IMR-90 (cell line): ENCODE measurements around the gene SV2A. TPM values are rescaled to one million over a fixed set of nuclear protein-coding genes. Genes with fewer than 3 reads are reported as not detected.

Experiments used
- ATAC-seq: fragments of 200-7000 bp; cut with Tn5 transposase; 2 replicates; pipeline ENCODE4 v1.9.1; 2020; ENCODE audit warnings: low read depth, mild to moderate bottlenecking, moderate library complexity
- BruUV-seq: library from RNA; stranded (reverse); fragments of 400-500 nt; replicated peaks from 2 replicates; lab custom pipeline; 2021; lab: Mats Ljungman, UMichigan
- CTCF ChIA-PET: fragments of 300-600 bp; formaldehyde crosslinking; extraction: SDS; loops from one replicate; lab custom pipeline; 2021; ENCODE audit warnings: antibody characterized with exemption; lab: Yijun Ruan, JAX
- POLR2A ChIA-PET: fragments of 300-600 bp; sonication (Branson Sonifier 250); formaldehyde crosslinking; loops from one replicate; lab custom pipeline; 2022; ENCODE audit warnings: antibody characterized with exemption; ENCODE audit not compliant: unreplicated experiment; lab: Charles Lee
- DNase-seq: peaks from one replicate; pipeline ENCODE4 v3.0.0; 2013
- H2AFZ ChIP-seq: replicated peaks from 2 replicates; pipeline ENCODE3; 2013; ENCODE audit warnings: low read length, mild to moderate bottlenecking; ENCODE audit not compliant: poor library complexity
- H2AK5ac ChIP-seq: 2 replicates; pipeline ENCODE4 v1.6.1; 2013; ENCODE audit warnings: low read depth, low read length, inconsistent platforms
- H2AK9ac ChIP-seq: replicated peaks from 2 replicates; pipeline ENCODE3; 2013; ENCODE audit warnings: mild to moderate bottlenecking, low read depth, low read length, moderate library complexity; ENCODE audit not compliant: poor library complexity
- H2BK120ac ChIP-seq: 2 replicates; pipeline ENCODE4 v1.6.1; 2013; ENCODE audit warnings: low read depth, low read length, inconsistent platforms
- H2BK15ac ChIP-seq: 3 replicates; pipeline ENCODE4 v1.6.1; 2013; ENCODE audit warnings: low read depth, low read length, inconsistent platforms
- H2BK20ac ChIP-seq: 2 replicates; pipeline ENCODE4 v1.6.1; 2013; ENCODE audit warnings: low read depth, mild to moderate bottlenecking, inconsistent platforms, low read length, moderate library complexity
- H2BK5ac ChIP-seq: 2 replicates; pipeline ENCODE4 v1.6.1; 2013; ENCODE audit warnings: mild to moderate bottlenecking, low read depth, low read length, inconsistent platforms; ENCODE audit not compliant: poor library complexity, severe bottlenecking
- H3K14ac ChIP-seq: replicated peaks from 2 replicates; pipeline ENCODE4 v1.6.1; 2013; ENCODE audit warnings: low read depth, low read length, inconsistent platforms
- H3K18ac ChIP-seq: 2 replicates; pipeline ENCODE4 v1.6.1; 2013; ENCODE audit warnings: low read depth, low read length, control low read depth
- H3K23ac ChIP-seq: 2 replicates; pipeline ENCODE4 v1.6.1; 2013; ENCODE audit warnings: low read depth, low read length, inconsistent platforms
- H3K27ac ChIP-seq: 2 replicates; pipeline ENCODE4 v1.5.1; 2013; ENCODE audit warnings: mild to moderate bottlenecking, control low read depth, low read length; ENCODE audit not compliant: insufficient read depth
- H3K27me3 ChIP-seq: 2 replicates; pipeline ENCODE4 v1.6.1; 2013; ENCODE audit warnings: low read length; ENCODE audit not compliant: control insufficient read depth, insufficient read depth
- H3K36me3 ChIP-seq: 2 replicates; pipeline ENCODE4 v1.6.1; 2013; ENCODE audit warnings: low read length, mixed read lengths; ENCODE audit not compliant: control insufficient read depth, insufficient read depth
- H3K4ac ChIP-seq: 2 replicates; pipeline ENCODE4 v1.6.1; 2013; ENCODE audit warnings: low read depth, low read length, inconsistent platforms
- H3K4me1 ChIP-seq: 2 replicates; pipeline ENCODE4 v1.6.1; 2013; ENCODE audit warnings: low read length, mixed read lengths; ENCODE audit not compliant: control insufficient read depth, insufficient read depth
- H3K4me2 ChIP-seq: 2 replicates; pipeline ENCODE4 v1.6.1; 2013; ENCODE audit warnings: low read depth, mild to moderate bottlenecking, control low read depth, low read length, moderate library complexity
- H3K4me3 ChIP-seq: 2 replicates; pipeline ENCODE4 v1.5.1; 2013; ENCODE audit warnings: low read depth, mild to moderate bottlenecking, control low read depth, low read length, moderate library complexity; ENCODE audit not compliant: insufficient read depth
- H3K56ac ChIP-seq: 2 replicates; pipeline ENCODE4 v1.6.1; 2013; ENCODE audit warnings: low read length, inconsistent platforms; ENCODE audit not compliant: insufficient read depth; ENCODE audit errors: extremely low read depth
- H3K79me1 ChIP-seq, 2 experiments: 2 replicates each; pipeline ENCODE4 v1.6.1; 2013; ENCODE audit warnings: low read length in 2 of 2, inconsistent platforms in 1 of 2, low read depth in 1 of 2
- H3K9ac ChIP-seq: 2 replicates; pipeline ENCODE4 v1.6.1; 2013; ENCODE audit warnings: low read depth, low read length, control low read depth
- H3K9me1 ChIP-seq: 2 replicates; pipeline ENCODE4 v1.6.1; 2013; ENCODE audit warnings: low read length, inconsistent platforms; ENCODE audit not compliant: insufficient read depth
- H3K9me3 ChIP-seq: 2 replicates; pipeline ENCODE4 v1.6.1; 2013; ENCODE audit warnings: low read length; ENCODE audit not compliant: control insufficient read depth, insufficient read depth
- H4K20me1 ChIP-seq: 2 replicates; pipeline ENCODE4 v1.6.1; 2013; ENCODE audit warnings: low read length, inconsistent platforms; ENCODE audit not compliant: insufficient read depth
- H4K5ac ChIP-seq: 2 replicates; pipeline ENCODE4 v1.6.1; 2013; ENCODE audit warnings: mild to moderate bottlenecking, low read depth, low read length, control low read depth
- H4K8ac ChIP-seq, 2 experiments: 2 replicates each; pipeline ENCODE4 v1.6.1; 2013; ENCODE audit warnings: low read depth in 2 of 2, low read length in 2 of 2, control low read depth in 1 of 2, inconsistent platforms in 1 of 2
- H4K91ac ChIP-seq: 2 replicates; pipeline ENCODE4 v1.6.1; 2013; ENCODE audit warnings: low read depth, low read length, inconsistent platforms; ENCODE audit not compliant: insufficient read depth
- BHLHE40 ChIP-seq: fragments of 150-350 bp; IDR thresholded peaks from 2 replicates; pipeline ENCODE4 v1.6.1; 2016; ENCODE audit warnings: mild to moderate bottlenecking, low read depth, low read length
- CEBPB ChIP-seq: IDR thresholded peaks from 2 replicates; pipeline ENCODE4 v1.6.1; 2012; ENCODE audit warnings: low read depth, low read length, improper control_type of control experiment
- FOS ChIP-seq: fragments of 150-350 bp; IDR thresholded peaks from 2 replicates; pipeline ENCODE4 v1.6.1; 2016; ENCODE audit warnings: low read depth, low read length
- MAZ ChIP-seq: IDR thresholded peaks from 2 replicates; pipeline ENCODE4 v1.6.1; 2012; ENCODE audit warnings: low read depth, mild to moderate bottlenecking, low read length, improper control_type of control experiment, moderate library complexity, borderline replicate concordance
- MXI1 ChIP-seq: IDR thresholded peaks from 2 replicates; pipeline ENCODE4 v1.6.1; 2012; ENCODE audit warnings: low read depth, mild to moderate bottlenecking, low read length, moderate library complexity, borderline replicate concordance
- NFE2L2 ChIP-seq: fragments of 150-350 bp; IDR thresholded peaks from 2 replicates; pipeline ENCODE4 v1.6.1; 2016; ENCODE audit warnings: low read depth, mild to moderate bottlenecking, low read length
- POLR2A ChIP-seq: IDR thresholded peaks from 2 replicates; pipeline ENCODE4 v1.6.1; 2012; ENCODE audit warnings: mild to moderate bottlenecking, low read depth, low read length
- RAD21 ChIP-seq: IDR thresholded peaks from 2 replicates; pipeline ENCODE4 v1.6.1; 2012; ENCODE audit warnings: low read length, improper control_type of control experiment
- RFX5 ChIP-seq: IDR thresholded peaks from 2 replicates; pipeline ENCODE4 v1.8.0; 2012; ENCODE audit warnings: low read depth, mild to moderate bottlenecking, low read length, moderate library complexity
- SMC3 ChIP-seq: fragments of 150-350 bp; IDR thresholded peaks from 2 replicates; pipeline ENCODE4 v1.6.1; 2016; ENCODE audit warnings: low read depth, mild to moderate bottlenecking, antibody characterized with exemption, low read length, moderate library complexity
- WGBS, 2 experiments: methylation state at CpG; one replicate each; pipeline versions ENCODE4 v1.1.5 to v1.1.7; 2013; ENCODE audit warnings: missing lambda C conversion rate in 2 of 2; ENCODE audit not compliant: insufficient read length in 1 of 2; ENCODE audit errors: extremely low coverage in 2 of 2; 5-methylcytosine and 5-hydroxymethylcytosine counted together
- dilution Hi-C: fragments of 300-500 bp; cut with HindIII; formaldehyde crosslinking; loops from one replicate; pipeline ENCODE4 v1.14.3; 2018; ENCODE audit warnings: low sequenced_read_pairs; ENCODE audit not compliant: unreplicated experiment
- in situ Hi-C: fragments of 300-500 bp; cut with MboI; formaldehyde crosslinking; loops from 3 replicates; pipeline ENCODE4 v1.14.3; 2019; ENCODE audit warnings: low sequenced_read_pairs, inconsistent platforms, mixed read lengths
- intact Hi-C: fragments of 100-400 bp; cut with micrococcal nuclease; formaldehyde crosslinking; loops from 2 replicates; pipeline ENCODE4 v1.10.0; 2022
- polyA plus RNA-seq, 3 experiments: library from polyadenylated mRNA; depleted of rRNA; stranded (reverse); fragments of >200 nt; gene quantifications; 2 replicates each; pipeline ENCODE4 v1.2.3, GENCODE V29; 2012; ENCODE audit warnings: low replicate concordance in 1 of 3
- total RNA-seq: library from RNA; depleted of rRNA; stranded (reverse); fragments of >200 nt; gene quantifications from 2 replicates; pipeline ENCODE4 v1.2.3, GENCODE V29; 2012
- TF ChIP-seq, protein P1 (sequence below): fragments of 150-350 bp; IDR thresholded peaks from 2 replicates; pipeline ENCODE4 v1.6.1; 2016; ENCODE audit warnings: low read depth, mild to moderate bottlenecking, low read length, moderate library complexity, borderline replicate concordance
- TF ChIP-seq, protein P2 (sequence below): conservative IDR thresholded peaks from 2 replicates; pipeline ENCODE4 v1.5.1; 2012; ENCODE audit warnings: mild to moderate bottlenecking, low read depth, low read length, improper control_type of control experiment
- TF ChIP-seq, protein P3 (sequence below): fragments of 150-350 bp; IDR thresholded peaks from 2 replicates; pipeline ENCODE4 v1.6.1; 2017; ENCODE audit warnings: mild to moderate bottlenecking, antibody characterized with exemption, low read length, low read depth

The SV2A gene
- total and polyA plus RNA-seq, 2 of the 4 experiments (the other 2 are of a cell fraction) = 15.4 to 19.6 TPM

DNA sequence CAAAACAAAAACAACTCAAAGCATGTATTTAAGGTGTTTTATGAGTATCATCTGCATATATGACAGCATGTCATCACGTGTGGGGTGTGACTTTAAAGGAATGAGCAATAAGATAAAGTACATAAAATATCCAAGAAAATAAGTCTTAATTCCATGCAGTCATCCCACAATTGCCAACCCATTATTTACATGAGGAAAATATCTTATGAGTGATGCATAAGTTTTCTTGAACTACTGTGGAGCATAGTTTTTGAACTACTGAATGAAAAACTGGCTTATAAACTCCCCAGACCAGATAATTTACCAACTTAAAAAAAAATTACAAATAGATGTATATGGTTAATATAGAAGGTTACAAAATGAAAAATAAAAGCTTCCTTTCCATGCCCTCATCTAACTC is 48.8 kb upstream of the SV2A start:
- no peak overlapping the region for H3K4me2 ChIP-seq
- H3K9ac ChIP-seq = no peak overlapping the region
- peak overlapping the region; percentile 4; the same call in 1 of the 2 replicates for H3K23ac ChIP-seq
- POLR2A ChIA-PET = no interaction called here
- H3K56ac ChIP-seq = no peak overlapping the region
- H2BK20ac ChIP-seq = no peak overlapping the region
- H4K20me1 ChIP-seq = no peaks in the 10 kb centered on the region; the same call in 1 of the 2 replicates
- CTCF ChIA-PET = interaction anchor here (1.4 kb wide), 1 partner anchor 203 kb away, joined by 4 read pairs; no protein-coding TSS in a partner anchor
- H3K79me1 ChIP-seq = peaks cover 12 to 39% of the 10 kb centered on the region in 2 experiments; a peak in 3 of 4 replicates
- no peak overlapping the region for H2BK120ac ChIP-seq
- TF ChIP-seq, protein P1, sequence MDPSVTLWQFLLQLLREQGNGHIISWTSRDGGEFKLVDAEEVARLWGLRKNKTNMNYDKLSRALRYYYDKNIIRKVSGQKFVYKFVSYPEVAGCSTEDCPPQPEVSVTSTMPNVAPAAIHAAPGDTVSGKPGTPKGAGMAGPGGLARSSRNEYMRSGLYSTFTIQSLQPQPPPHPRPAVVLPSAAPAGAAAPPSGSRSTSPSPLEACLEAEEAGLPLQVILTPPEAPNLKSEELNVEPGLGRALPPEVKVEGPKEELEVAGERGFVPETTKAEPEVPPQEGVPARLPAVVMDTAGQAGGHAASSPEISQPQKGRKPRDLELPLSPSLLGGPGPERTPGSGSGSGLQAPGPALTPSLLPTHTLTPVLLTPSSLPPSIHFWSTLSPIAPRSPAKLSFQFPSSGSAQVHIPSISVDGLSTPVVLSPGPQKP = no peak
- TF ChIP-seq BHLHE40 (peak; percentile 76), MAZ (no peak), RFX5 (no peak), MXI1 (no peak), POLR2A (no peak), FOS (no peak), SMC3 (no peak), CEBPB (no peak), RAD21 (no peak), NFE2L2 (no peak)
- TF ChIP-seq, protein P2, sequence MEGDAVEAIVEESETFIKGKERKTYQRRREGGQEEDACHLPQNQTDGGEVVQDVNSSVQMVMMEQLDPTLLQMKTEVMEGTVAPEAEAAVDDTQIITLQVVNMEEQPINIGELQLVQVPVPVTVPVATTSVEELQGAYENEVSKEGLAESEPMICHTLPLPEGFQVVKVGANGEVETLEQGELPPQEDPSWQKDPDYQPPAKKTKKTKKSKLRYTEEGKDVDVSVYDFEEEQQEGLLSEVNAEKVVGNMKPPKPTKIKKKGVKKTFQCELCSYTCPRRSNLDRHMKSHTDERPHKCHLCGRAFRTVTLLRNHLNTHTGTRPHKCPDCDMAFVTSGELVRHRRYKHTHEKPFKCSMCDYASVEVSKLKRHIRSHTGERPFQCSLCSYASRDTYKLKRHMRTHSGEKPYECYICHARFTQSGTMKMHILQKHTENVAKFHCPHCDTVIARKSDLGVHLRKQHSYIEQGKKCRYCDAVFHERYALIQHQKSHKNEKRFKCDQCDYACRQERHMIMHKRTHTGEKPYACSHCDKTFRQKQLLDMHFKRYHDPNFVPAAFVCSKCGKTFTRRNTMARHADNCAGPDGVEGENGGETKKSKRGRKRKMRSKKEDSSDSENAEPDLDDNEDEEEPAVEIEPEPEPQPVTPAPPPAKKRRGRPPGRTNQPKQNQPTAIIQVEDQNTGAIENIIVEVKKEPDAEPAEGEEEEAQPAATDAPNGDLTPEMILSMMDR = no peak
- TF ChIP-seq, protein P3, sequence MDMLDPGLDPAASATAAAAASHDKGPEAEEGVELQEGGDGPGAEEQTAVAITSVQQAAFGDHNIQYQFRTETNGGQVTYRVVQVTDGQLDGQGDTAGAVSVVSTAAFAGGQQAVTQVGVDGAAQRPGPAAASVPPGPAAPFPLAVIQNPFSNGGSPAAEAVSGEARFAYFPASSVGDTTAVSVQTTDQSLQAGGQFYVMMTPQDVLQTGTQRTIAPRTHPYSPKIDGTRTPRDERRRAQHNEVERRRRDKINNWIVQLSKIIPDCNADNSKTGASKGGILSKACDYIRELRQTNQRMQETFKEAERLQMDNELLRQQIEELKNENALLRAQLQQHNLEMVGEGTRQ = 0 out of 2 replicates have a peak, but pooled peaks have one; percentile 45
- no peak overlapping the region for H2BK5ac ChIP-seq
- no peak overlapping the region for H4K91ac ChIP-seq
- H2AK5ac ChIP-seq = no peak overlapping the region
- H3K36me3 ChIP-seq = peaks cover 32% of the 10 kb centered on the region
- WGBS, 2 experiments = no CpG with 5 or more reads among the region's 1 CpG
- dilution Hi-C loops = no loop called here
- peaks cover 5% of the 10 kb centered on the region for H3K4me1 ChIP-seq
- H3K14ac ChIP-seq = no peak overlapping the region
- H2AK9ac ChIP-seq = no peak overlapping the region
- no peak overlapping the region for H4K5ac ChIP-seq
- no peaks in the 10 kb centered on the region for H3K27me3 ChIP-seq
- no peak overlapping the region for H2BK15ac ChIP-seq
- DNase-seq (peak; percentile 58), ATAC-seq (peak; percentile 69)
- H3K9me1 ChIP-seq = peaks cover 7% of the 10 kb centered on the region
- H3K4me3 ChIP-seq = no peak overlapping the region
- H3K27ac ChIP-seq = no peak overlapping the region
- no TSS peak for BruUV-seq
- intact Hi-C loops = no loop called here
- no peak overlapping the region for H4K8ac ChIP-seq
- H3K9me3 ChIP-seq = no peaks in the 10 kb centered on the region
- no peak overlapping the region for H3K18ac ChIP-seq
- no peak overlapping the region for H3K4ac ChIP-seq
- in situ Hi-C loops = no loop called here
- H2AFZ ChIP-seq = no peak overlapping the region
